ENCODE data around the gene CDHR1.

- TF ChIP-seq CTCF (IDR thresholded peaks at IDR 0.05; ENCODE audit: insufficient read depth, low read length, poor library complexity, severe bottlenecking) (no peak), EZH2phosphoT487 (conservative IDR thresholded peaks at IDR 0.05; ENCODE audit: low read length) (no peak)
Observed at GRCh38 chr10:84211566-84211965, 17.2 kb downstream of the CDHR1 start.

Measured in SU-DHL-6 (cell line).